Esophagus (tissue), 2 donors: Measurements from ENCODE around the gene MRGPRF. TPM values are rescaled to one million over a fixed set of nuclear protein-coding genes. Genes with fewer than 3 reads are reported as not detected.

Source experiments
- H3K27ac ChIP-seq, 2 donors: one replicate each; pipeline ENCODE4 v1.5.1; 2013; ENCODE audit warnings: low read depth in 2 of 2, mild to moderate bottlenecking in 2 of 2, inconsistent platforms in 1 of 2, low read length in 1 of 2, moderate library complexity in 1 of 2
- H3K27me3 ChIP-seq, 2 donors: one replicate each; pipeline ENCODE4 v1.6.1; 2013; ENCODE audit warnings: low read length in 2 of 2, control low read depth in 1 of 2, mild to moderate bottlenecking in 1 of 2; ENCODE audit not compliant: insufficient read depth in 2 of 2, control insufficient read depth in 1 of 2
- H3K36me3 ChIP-seq, 2 donors: one replicate each; pipeline ENCODE4 v1.6.1; 2013; ENCODE audit warnings: low read length in 1 of 2; ENCODE audit not compliant: control insufficient read depth in 2 of 2, insufficient read depth in 2 of 2
- H3K4me1 ChIP-seq, 2 donors: one replicate each; pipeline ENCODE4 v1.6.1; 2013; ENCODE audit warnings: low read length in 1 of 2; ENCODE audit not compliant: control insufficient read depth in 2 of 2, insufficient read depth in 2 of 2
- H3K4me3 ChIP-seq, 2 donors: one replicate each; pipeline ENCODE4 v1.5.1; 2013; ENCODE audit warnings: low read length in 2 of 2, mild to moderate bottlenecking in 2 of 2, low read depth in 1 of 2, moderate library complexity in 1 of 2
- H3K9me3 ChIP-seq, 2 donors: one replicate each; pipeline ENCODE4 v1.6.1; 2013; ENCODE audit warnings: mild to moderate bottlenecking in 2 of 2, low read depth in 1 of 2, low read length in 1 of 2, moderate library complexity in 1 of 2; ENCODE audit not compliant: control insufficient read depth in 2 of 2, insufficient read depth in 1 of 2
- WGBS, 2 donors: extraction: QIAGEN DNeasy Blood & Tissue Kit; methylation state at CpG; one replicate each; pipeline ENCODE4 v1.1.7; 2013; 5-methylcytosine and 5-hydroxymethylcytosine counted together
- polyA plus RNA-seq, 2 donors: library from polyadenylated mRNA; stranded (reverse); fragments of 200-250 nt; gene quantifications; one replicate each; pipeline ENCODE4 v1.2.3, GENCODE V29; 2013
- donor health status: healthy with polysubstance abuse.
- donor health status: Bipolar disorder and iron deficiency.

The MRGPRF gene
- polyA plus RNA-seq, 2 donors = 5.3 to 14.7 TPM

GRCh38 chr11:68970921-68971636, 42.0 kb downstream of the MRGPRF start:
- no peaks in the 10 kb centered on the region for H3K36me3 ChIP-seq
- no peak overlapping the region for H3K4me3 ChIP-seq
- no peaks in the 10 kb centered on the region for H3K27me3 ChIP-seq
- no peaks in the 10 kb centered on the region for H3K9me3 ChIP-seq
- H3K27ac ChIP-seq = no peak overlapping the region
- no peaks in the 10 kb centered on the region for H3K4me1 ChIP-seq
- WGBS, 2 donors = 80% methylated on average over 8 of the region's 8 CpGs

- H3K9me3 ChIP-seq = no peaks in the 10 kb centered on the region
- no peaks in the 10 kb centered on the region for H3K36me3 ChIP-seq
- H3K4me3 ChIP-seq = no peak overlapping the region
- H3K27me3 ChIP-seq = no peaks in the 10 kb centered on the region
- WGBS, 2 donors = 69 to 74% methylated on average over 8 of the region's 8 CpGs
- no peak overlapping the region for H3K27ac ChIP-seq
- H3K4me1 ChIP-seq = no peaks in the 10 kb centered on the region
Measured at GRCh38 chr11:68969386-68969785, 43.7 kb downstream of the MRGPRF start.

DNA sequence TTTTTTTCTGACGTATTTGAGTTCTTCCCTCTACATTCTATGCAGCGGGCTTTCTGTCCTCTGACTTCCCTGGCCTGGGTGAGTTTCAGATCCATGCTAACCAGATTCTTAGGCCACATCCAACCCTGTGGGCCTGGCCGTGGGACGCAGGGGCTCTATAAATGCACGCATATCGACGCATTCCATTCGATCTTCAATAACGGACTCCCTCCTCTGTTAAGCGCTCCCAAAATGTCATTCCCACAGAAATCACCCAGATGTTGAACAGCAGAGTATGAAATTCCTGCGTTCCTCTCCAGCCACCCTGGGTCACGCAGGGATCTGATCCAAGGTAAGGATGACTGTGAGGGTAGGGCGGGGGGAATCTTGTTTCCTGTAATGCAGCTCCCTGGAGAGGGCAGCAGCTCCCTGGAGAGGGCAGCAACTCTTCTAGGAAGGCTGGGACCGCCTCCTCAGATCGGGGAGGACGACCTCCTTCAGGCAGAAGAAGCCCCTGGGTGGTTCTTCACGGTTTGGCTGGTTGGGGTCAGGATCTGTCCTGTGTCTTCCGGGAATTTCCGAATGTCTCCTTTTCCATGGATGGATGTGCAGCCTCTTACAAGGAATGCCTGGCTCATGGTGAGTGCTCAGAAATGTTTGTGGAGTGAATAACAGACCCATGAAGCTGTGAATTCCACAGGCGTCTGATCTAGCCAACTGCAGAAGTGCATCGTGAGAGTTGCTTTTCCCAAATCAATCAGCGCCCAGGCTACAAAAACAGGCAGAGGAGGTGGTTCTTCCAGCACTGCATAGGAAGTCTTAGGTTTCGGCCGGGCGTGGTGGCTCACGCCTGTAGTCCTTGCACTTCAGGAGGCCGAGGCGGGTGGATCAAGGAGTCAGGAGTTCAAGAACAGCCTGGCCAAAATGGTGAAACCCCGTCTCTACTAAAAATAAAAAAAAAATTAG, 44.5 kb downstream of the MRGPRF start:
- WGBS, 2 donors = 70 to 73% methylated on average over 29 of the region's 29 CpGs
- no peaks in the 10 kb centered on the region for H3K4me1 ChIP-seq

DNA sequence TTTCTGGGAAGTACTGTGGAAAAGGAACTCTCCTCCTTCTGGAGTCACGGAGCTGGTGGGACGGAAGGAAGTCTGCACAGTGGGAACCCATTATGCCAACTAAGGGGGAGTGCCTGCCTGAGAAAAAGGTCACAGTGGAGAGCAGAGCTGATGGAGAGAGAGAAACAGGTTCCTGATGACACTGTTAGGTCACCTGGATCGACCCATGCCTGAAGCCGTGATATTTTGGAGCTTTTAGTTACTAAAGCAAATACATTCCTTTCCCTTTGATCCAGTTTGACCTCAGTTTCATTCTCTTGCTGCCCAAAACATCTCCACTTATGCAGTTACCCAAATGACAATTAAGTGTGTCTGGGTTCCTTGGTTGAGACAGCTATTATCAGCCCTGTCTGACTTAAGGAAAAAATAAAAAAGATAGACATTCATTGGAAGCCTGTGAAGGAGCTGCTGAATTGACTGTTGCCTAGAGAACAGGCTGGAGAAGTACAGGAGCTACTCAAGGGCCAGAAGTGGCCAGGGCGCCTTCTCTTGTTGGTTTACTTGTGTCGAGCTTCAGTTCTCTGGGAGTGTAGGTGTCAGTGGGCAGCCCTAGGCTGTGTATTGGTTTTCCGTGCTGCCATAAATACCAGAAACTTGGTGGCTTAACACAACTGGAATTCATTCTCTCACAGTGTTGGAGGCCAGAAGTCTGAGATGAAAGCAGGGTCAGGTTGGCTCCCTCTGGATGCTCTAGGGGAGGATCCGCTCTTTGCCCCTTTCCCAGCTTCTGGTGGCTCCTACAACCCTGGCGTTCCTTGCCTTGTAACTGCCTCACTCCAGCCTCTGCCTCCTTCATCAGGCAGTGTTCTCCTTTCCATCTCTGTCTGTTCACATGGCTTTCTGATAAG, 45.9 kb downstream of the MRGPRF start:
- Histone ChIP-seq H3K4me3 (no peak overlapping the region), H3K36me3 (no peaks in the 10 kb centered on the region)
- 89 to 90% methylated on average over 9 of the region's 9 CpGs for WGBS, 2 donors

More for the DNA sequence above, 44.5 kb downstream of the MRGPRF start:
- H3K9me3 ChIP-seq = no peaks in the 10 kb centered on the region
- no peak overlapping the region for H3K27ac ChIP-seq
- H3K27me3 ChIP-seq = no peaks in the 10 kb centered on the region
- no peaks in the 10 kb centered on the region for H3K36me3 ChIP-seq
- no peak overlapping the region for H3K4me3 ChIP-seq

GRCh38 chr11:68965901-68966853, 46.9 kb downstream of the MRGPRF start:
- WGBS, 2 donors = 84 to 85% methylated on average over 15 of the region's 15 CpGs
- Histone ChIP-seq H3K27ac (no peak overlapping the region), H3K4me3 (no peak overlapping the region), H3K27me3 (no peaks in the 10 kb centered on the region), H3K36me3 (no peaks in the 10 kb centered on the region), H3K9me3 (no peaks in the 10 kb centered on the region), H3K4me1 (no peaks in the 10 kb centered on the region)

More for the DNA sequence above, 45.9 kb downstream of the MRGPRF start:
- Histone ChIP-seq H3K27me3 (no peaks in the 10 kb centered on the region), H3K27ac (no peak overlapping the region), H3K4me1 (no peaks in the 10 kb centered on the region), H3K9me3 (no peaks in the 10 kb centered on the region)

DNA sequence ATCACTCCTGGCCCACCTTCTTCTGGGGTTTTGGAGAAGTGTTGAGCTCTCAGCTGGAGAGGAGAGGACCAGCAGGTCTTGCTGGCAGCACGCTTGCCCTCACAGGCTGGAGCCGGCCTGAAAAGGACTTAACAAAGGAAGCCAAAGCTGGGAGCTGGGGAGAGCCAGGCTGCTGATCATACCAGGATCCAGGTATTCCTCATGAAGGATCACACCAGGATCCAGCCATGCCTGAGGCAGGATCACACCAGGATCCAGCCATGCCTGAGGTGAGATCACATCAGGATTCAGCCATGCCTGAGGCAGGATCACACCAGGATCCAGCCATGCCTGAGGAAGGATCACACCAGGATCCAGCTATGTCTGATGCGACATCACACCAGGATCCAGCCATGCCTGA, 49.3 kb downstream of the MRGPRF start:
- Histone ChIP-seq H3K36me3 (no peaks in the 10 kb centered on the region), H3K27me3 (no peaks in the 10 kb centered on the region), H3K4me1 (peaks cover 0 to 2% of the 10 kb centered on the region in 2 donors), H3K4me3 (no peak overlapping the region), H3K27ac (no peak overlapping the region), H3K9me3 (no peaks in the 10 kb centered on the region)
- WGBS, 2 donors = 89 to 93% methylated on average over 3 of the region's 3 CpGs

GRCh38 chr11:68962527-68963250, 50.4 kb downstream of the MRGPRF start:
- Histone ChIP-seq H3K4me3 (no peak overlapping the region), H3K36me3 (no peaks in the 10 kb centered on the region), H3K27ac (no peak overlapping the region), H3K27me3 (no peaks in the 10 kb centered on the region), H3K9me3 (no peaks in the 10 kb centered on the region), H3K4me1 (peaks cover 0 to 2% of the 10 kb centered on the region in 2 donors)
- WGBS, 2 donors = 75 to 83% methylated on average over 16 of the region's 16 CpGs

DNA sequence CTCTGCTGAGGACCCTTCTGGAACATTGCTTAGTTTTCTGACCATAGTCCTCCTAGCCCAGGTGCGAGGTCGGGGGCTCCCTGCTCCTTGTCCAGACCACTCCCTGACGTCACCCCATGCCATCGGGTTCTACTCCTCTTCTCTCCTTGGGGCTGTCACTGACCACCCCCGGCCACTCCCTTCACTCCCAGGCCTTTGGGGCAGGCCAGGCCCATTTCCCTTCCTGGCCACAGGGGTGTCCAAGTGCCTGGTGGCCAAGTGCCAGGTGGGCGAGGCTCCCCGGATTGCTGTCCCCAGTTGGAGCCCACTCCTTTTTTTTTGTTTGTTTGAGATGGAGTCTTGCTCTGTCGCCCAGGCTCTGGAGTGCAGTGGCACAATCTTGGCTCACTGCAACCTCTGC, 51.8 kb downstream of the MRGPRF start:
- Histone ChIP-seq H3K27me3 (no peaks in the 10 kb centered on the region), H3K4me1 (peaks cover 2 to 5% of the 10 kb centered on the region in 2 donors), H3K27ac (no peak overlapping the region), H3K4me3 (no peak overlapping the region), H3K36me3 (no peaks in the 10 kb centered on the region), H3K9me3 (no peaks in the 10 kb centered on the region)
- WGBS, 2 donors = 72% methylated on average over 8 of the region's 8 CpGs
